ENCODE data around the gene SNED1.
A peak's percentile ranks its signal among the peaks of the same experiment; 100 is the strongest.
"Not testable (repeated sequence)": the region's sequence is repeated elsewhere in the genome, so short reads cannot be mapped to it uniquely, and the experiment has no call there.

Gene SNED1

DNA sequence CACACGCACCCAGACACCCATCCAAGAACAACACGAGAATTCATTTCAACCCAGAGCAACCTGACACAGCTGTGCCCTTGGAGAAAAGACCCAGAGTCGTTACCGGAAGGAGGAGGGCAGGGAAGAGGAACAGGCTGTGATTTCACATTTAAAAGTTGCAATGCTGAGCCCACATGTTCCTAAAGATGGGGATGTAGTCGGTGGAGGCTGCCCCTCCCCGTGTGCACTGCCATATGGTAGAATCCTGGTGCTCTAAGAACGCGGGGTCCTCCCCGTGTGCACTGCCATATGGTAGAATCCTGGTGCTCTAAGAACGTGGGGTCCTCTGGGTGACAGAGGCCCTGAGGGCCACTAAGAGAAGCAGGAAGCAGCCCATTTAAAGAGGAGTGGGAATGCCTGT lies 92.8 kb downstream of the SNED1 start:
- no peak for DNase-seq

DNA sequence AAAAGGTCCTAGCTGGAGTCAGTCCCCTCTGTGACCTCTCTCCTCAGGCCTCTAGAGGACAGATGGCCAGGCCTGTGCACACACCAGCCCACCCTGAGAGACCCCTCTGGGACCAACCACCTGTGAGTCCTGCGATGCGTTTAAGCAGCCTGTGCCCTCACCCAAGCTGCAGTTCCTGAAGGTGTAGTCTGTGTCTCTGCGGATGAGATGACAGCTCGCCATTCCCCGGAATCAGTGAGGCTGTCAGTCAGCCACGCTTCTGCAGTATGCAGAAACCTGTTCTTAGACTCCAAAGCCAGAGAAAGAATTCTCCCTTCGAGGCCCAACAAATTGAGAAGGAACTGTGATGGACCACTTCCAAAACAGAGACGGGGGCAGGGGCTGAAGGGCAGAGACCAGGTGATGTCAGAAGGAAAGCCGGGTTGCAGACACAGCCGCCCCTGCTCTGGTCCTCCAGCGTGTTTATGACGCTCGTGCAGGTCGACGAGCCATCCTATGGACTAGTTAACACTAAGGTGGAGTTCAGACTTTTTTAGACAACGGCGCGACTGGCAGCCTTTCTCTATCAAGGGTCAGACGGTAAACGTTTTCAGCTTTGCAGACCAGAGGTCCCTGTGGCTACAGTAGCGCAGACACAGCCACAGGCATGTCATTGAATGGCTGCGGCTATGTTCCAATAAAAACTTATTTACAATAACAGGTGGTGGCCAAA lies 93.5 kb downstream of the SNED1 start:
- no peak for DNase-seq

- DNase-seq = no peak
Measured at GRCh38 chr2:241092677-241093076, 94.3 kb downstream of the SNED1 start.

- DNase-seq = not testable (repeated sequence)
Measured at GRCh38 chr2:241093133-241093781, 94.8 kb downstream of the SNED1 start.

DNA sequence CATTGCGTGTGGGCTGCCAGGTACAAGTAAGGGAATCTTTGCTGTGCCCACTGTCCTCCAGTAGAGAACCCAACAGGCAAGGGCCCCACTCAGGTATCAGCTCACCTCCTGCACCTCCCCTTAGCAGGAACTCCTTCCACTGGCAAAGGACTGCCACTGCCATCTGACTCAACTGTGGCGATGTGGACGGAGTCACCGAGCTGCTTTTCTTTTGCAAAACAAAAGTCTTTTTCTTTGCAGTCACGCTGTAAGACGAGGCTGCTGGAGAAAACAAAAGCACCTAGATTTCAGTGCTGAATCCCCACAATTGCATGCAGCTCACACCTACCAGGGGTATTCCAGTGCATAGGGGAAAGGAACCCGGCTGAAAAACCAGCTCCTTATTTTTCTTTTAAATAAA lies 95.8 kb downstream of the SNED1 start:
- no peak for DNase-seq

- DNase-seq = no peak
Measured at GRCh38 chr2:241094924-241095420, 96.6 kb downstream of the SNED1 start.

- DNase-seq = no peak
Measured at GRCh38 chr2:241095594-241096290, 97.3 kb downstream of the SNED1 start.

- no peak for DNase-seq
Measured at GRCh38 chr2:241096979-241097378, 98.6 kb downstream of the SNED1 start.

- no peak for DNase-seq
Measured at GRCh38 chr2:241099246-241099645, 100.8 kb downstream of the SNED1 start.

- DNase-seq = peak; percentile 87
Measured at GRCh38 chr2:241102239-241102803, 103.9 kb downstream of the SNED1 start, which contains the start of gene MTERF4. Gene MTERF4, minus strand, starts transcription at chr2:241102287. Its CDS starts 14 bp downstream, at chr2:241102273.

DNA sequence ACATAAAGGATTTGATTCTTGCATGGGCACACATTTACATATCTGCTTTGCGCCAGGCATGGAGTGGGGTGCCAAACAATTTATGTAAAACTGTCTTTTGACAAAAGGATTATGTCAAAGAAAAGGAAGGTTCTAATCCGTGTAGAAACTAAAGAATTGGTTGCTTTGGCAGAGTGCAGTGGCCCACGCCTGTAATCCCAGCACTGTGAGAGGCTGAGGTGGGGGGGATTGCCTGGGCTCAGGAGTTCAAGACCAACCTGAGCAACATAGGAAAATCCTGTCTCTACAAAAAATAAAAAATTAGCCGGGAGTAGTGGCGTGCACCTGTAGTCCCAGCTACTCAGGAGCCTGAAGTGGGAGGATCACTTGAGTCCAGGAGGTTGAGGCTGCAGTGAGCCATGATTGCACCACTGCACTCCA lies 104.8 kb downstream of the SNED1 start:
- no peak for DNase-seq

DNA sequence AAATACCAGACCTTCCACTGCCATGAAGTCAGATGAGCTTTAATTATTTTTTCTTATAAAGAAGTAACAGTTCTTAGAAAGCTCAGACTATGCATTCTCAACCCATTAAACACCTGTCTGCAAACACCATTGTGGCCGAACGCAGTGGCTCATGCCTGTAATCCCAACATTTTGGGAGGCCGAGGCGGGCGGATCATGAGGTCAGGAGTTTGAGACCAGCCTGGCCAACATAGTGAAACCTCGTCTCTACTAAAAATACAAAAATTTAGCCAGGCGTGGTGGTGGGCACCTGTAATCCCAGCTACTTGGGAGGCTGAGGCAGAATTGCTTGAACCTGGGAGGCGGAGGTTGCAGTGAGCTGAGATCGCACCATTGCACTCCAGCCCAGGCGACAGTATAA lies 106.2 kb downstream of the SNED1 start:
- not testable (repeated sequence) for DNase-seq

DNA sequence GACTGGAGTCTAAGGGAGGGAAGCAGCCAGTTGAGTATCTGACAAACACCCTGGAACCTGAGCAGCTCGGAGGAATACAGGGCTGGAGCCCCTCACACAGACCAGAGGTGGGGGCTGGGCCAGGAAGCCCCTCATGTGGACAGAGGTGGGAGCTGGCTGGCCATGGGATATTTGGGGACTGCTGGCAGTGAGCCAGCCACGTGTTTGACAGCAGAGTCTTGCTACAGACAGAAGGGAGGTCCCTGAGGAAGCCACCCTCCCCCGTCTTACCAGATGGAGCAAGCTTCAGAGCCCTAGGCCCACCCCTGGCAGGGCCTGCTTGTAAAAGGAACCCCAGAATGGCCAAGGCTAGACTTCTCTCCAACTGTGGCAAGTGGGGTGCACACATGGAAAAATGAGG lies 107.2 kb downstream of the SNED1 start:
- DNase-seq = no peak

GRCh38 chr2:241107031-241107783 lies 108.8 kb downstream of the SNED1 start:
- DNase-seq = no peak

GRCh38 chr2:241108271-241109209 lies 110.1 kb downstream of the SNED1 start:
- DNase-seq = no peak

DNA sequence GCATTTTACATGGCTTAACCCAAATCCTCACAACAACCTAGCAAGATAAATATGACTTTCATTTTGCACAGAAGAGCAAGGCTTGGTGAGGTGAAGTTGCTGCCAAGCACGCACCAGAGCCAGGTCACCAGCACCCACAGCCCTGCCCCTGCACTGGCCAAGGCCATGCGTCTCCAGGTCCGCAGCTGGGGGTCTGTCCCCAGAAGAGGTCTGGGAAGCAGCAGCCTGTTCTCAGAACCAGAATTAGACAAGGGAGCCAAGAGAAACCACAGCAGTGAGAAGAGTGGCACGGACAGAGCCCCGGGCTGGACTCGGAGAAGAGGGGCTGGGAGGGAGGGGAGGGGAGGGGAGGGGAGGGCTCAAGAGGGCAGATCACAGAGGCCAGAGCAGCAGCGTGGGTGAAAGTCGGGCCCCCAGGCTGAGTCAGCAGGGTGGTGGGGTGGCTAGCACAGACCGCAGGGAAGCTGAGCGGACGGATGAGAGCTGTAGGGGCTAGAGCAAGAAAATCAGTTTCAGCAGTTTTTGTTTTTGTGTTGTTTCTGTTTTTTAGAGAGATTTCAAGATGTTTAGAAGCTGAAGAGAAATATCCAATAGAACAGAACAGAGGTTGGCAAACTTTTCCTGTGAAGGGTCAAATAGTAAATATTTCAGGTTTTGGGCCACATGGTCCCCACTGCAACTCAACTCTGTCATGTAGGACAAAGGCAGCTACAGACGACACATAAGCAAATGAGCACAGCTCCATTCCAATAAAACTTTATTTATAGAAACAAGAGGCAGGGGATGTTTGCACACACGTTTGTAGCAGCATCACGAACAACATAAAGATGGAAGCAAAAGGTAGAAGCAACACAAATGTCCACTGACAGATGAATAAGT lies 111.0 kb downstream of the SNED1 start:
- no peak for DNase-seq

GRCh38 chr2:241110089-241110606 lies 111.7 kb downstream of the SNED1 start:
- DNase-seq = no peak

DNA sequence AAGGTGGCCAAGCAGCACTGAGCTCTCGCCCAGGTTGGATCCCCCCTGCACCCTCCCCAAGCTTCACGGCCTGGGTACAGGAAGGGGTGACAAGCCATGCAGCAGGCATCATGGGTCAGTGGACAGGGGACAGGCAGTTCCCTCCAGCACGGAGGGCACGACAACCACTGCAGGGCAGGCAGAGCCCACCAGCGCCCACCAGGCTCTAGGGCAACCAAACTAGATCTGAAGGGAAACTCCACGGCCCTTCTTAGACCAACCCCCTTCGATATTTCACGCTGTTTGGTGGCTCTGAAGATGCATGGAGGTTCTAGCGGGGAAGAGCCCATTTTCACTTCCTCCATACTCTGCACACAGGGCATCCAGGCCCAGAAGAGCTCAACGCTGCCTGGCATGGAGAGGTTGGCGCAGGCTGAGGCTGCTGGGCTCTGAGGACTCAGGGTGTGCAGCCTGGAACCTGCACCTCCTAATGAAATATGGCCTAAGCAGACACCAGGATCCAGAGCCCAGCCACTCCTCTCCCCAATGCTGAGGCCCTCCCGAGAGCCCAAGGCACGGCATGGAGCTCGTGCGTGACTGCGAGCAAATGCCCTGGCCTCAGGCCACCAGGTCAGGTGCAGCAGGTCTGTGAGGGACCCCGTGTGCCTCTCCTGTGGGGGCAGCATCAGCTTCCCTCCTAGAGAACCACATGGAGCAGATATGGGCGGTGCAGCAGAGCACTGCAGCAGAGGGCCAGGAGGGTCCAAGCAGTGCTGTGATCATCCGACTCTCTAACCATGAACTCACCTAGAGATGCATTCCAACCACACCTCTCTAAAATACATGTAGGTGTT lies 112.4 kb downstream of the SNED1 start:
- no peak for DNase-seq

GRCh38 chr2:241111440-241111805 lies 113.0 kb downstream of the SNED1 start:
- no peak for DNase-seq

Data from NCI-H2227 treated with DMSO at 0.1 percent for 48 hours (cell line).